HG03066 (cell line): ENCODE results near the gene SPACA1.
"Not testable (repeated sequence)": the region's sequence is repeated elsewhere in the genome, so short reads cannot be mapped to it uniquely, and the experiment has no call there.

ENCODE experiments used
- ATAC-seq: cut with Tn5 transposase; IDR thresholded peaks from one replicate; pipeline ENCODE4 v1.9.1; 2021; ENCODE audit warnings: low read depth; ENCODE audit not compliant: unreplicated experiment

SPACA1 gene

GRCh38 chr6:88047510-88048150 is at the start of gene SPACA1:
SPACA1 (plus strand) TSS chr6:88047841; CDS start chr6:88047906, 65 bp downstream.
- ATAC-seq = no peak

GRCh38 chr6:88000713-88001112 is 46.9 kb upstream of the SPACA1 start:
- no peak for ATAC-seq

DNA sequence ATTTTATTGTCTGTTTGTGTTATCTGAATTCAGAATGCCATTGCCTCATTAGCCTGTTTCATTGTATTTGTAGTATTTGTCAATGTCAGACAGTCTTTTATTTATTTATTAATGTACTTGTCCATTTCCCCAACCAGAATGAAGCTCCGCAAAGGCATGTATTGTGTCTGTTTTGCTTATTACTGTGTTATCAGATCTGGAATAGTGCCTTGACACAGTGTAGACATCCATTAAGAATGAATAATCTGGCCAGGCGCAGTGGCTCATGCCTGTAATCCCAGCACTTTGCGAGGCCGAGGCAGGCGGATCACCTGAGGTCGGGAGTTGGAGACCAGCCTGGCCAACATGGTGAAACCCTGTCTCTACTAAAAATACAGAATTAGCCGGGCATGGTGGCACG is 46.4 kb upstream of the SPACA1 start:
- ATAC-seq = not testable (repeated sequence)

DNA sequence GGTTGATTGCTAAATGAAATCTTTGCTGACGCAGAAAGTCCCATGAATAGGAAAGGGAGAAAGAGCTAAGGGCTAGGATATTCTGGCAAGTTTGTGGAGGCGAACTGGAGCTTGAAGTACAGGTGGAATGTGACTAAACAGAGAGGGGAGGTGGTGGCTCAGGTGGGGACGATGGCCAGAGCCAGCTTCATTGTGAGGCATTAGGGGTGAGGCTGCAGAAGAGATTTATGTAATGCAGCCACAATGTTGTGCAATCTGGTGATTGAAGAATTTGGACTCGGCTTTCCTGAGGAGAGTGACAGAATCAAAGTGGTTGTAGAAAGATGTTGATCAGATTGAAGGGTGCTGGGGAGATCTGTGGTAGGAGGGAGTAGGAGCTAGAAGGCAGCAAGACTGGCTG is 42.9 kb upstream of the SPACA1 start:
- no peak for ATAC-seq

- no peak for ATAC-seq
Measured at GRCh38 chr6:88006557-88006956, 41.1 kb upstream of the SPACA1 start.

DNA sequence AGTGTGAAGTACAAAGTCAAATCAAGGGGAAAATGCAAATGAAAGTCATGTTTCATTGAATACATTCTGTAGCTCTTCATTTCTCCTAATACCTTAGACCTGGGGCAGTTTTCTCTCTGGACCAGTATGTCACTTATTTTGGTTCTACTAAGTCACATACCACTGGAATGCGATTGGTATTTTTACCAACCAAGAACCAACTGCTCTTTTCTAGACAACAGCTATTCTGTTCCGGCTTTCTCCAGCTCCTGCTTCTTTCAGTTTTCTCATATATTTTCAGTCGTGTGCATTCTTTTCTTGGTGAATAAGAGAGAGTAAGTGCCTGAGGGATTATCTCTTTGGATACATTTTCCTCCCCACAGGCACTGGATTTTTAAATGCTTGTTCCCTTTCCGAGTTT is 39.2 kb upstream of the SPACA1 start:
- ATAC-seq = no peak

DNA sequence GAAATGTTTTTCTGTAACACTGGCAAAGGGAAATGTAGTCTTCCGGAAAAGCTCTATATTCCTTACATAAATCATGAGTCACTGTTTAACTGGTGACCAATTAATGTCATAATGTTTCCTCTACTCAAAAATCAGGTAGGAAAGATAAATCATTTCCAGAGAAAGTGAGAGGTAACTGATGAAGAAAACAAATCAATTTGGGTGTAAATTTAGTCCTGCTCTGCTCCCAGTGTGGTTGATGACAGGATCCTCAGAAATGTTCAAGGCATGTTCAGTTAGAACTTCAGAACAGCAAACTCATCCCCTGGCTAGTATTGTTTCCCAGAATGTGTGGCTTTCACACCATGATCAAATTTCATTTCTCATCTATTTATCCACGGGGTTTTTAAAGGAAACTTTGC is 38.8 kb upstream of the SPACA1 start:
- ATAC-seq = no peak

DNA sequence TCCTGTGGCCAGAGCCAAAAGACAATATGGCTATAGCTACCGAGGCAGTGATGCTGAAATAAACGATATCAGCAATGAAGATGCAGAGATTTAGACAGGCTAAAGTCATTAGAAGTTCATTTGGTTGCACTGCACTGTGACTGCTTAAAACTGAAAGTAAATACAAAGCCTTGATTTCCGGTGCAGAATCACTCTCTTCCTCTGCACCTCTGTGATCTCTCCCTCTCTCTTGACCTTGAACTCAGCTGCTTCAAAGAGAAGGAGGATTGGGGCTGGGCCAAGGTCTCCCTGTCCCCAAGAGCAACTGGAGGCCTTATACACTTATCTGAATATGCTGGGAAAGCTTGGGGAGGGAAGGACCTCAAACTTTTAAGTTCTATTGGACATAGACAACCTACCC is 34.6 kb upstream of the SPACA1 start:
- ATAC-seq = no peak

- ATAC-seq = no peak
Measured at GRCh38 chr6:88013554-88013953, 34.1 kb upstream of the SPACA1 start.

GRCh38 chr6:88020439-88020838 is 27.2 kb upstream of the SPACA1 start:
- ATAC-seq = no peak

DNA sequence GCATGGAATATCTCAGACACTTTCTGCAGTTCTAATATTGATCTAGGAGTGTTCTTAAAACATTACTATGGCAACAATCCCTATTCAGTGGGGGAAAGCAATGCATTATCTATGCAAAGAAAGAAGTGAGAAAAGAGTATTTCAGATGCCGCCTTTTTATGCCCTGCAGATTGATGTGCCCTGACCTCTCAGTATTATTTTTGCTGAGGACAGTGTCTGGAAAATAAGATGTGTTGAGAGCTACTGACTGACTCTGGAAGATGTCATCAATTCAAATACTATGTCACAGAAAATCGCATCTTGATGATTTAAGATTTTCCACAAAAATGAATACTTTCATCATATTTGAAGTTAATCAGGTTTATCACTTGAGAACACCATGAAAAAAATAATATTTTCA is 22.9 kb upstream of the SPACA1 start:
- ATAC-seq = no peak

- no peak for ATAC-seq
Measured at GRCh38 chr6:88031550-88031949, 16.1 kb upstream of the SPACA1 start.

DNA sequence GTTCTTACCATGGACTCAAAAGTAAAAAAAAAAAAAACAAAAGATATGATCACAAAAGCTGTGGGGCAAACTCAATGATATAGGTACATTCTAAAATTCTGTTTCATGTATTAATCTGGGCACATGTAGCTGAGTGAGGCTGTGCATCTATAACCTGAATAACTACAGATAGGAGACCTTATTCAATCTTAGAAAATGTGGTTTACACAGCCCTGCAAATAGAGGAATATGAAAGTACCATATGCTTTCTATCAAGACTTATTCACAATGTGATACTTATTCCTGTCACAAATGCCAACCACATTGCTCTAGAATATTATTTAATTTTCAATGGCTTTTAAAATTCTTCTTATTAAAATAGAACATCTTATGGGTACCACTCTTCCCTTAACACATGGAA is 3.1 kb upstream of the SPACA1 start:
- no peak for ATAC-seq

DNA sequence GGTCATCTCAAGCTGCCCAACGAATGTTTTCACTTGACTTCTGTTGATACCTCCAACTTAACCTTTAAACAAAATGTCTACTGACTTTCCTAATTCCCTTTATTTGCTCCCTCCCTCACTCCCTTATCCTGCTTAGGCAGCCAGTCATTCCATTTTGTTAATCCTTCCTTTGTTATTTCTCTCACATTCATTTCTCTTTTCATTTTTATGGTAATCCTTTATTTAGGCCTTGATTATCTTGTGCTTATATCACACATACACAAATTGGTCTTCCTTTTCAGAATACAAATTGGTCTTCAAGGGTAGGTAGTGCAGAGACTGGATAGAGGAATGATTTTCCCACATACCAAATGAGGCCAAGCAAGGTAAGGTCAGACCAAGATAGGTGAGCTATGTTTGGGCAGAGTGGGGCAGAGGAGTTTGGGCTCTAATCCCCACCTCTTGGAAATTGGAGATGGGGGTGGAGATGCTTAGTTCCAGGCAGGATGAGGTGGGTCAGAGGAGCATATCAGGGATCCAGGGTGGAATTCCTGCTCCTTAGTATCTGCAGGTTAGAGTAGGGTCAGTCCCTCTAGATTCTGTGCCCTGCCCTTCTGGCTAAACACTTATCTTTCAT is 2.0 kb upstream of the SPACA1 start:
- ATAC-seq = no peak

GRCh38 chr6:88048578-88048977 is 937 bp downstream of the SPACA1 start:
- no peak for ATAC-seq

GRCh38 chr6:88050140-88050818 is 2.6 kb downstream of the SPACA1 start:
- no peak for ATAC-seq

DNA sequence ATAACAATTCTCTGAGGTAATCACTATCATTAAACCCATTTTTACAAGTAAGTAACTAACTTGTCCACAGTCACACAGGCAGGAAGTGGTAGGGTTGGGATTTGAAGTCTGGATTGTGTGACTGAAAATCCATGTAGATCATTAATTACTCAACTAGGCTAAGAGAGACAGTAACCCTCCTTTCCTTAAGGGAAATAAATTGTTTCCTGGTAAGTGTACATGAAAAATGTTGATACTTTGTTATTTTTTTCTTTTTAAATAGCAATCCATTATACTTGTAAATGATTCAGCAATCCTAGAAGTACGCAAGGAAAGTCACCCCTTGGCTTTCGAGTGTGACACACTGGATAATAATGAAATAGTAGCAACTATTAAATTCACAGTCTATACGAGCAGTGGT is 11.6 kb downstream of the SPACA1 start:
- ATAC-seq = no peak

DNA sequence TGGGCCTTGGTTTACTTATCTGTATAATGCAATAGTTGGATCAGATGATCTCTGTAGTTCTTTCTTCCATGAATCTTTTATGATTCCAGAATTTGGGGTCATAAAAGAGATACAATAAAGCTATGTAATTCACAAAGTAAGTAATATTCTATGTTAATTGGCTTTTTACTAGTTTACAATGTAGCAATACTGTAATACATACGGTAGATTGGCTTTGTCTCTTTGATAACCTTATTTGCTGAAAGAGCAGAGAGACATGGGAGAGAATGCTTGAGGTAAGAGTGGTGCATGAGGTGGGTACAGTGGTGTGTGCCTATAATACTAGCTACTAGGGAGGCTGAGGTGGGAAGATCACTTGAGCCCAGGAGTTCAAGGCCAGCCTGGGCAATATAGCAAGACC is 14.7 kb downstream of the SPACA1 start:
- ATAC-seq = no peak

DNA sequence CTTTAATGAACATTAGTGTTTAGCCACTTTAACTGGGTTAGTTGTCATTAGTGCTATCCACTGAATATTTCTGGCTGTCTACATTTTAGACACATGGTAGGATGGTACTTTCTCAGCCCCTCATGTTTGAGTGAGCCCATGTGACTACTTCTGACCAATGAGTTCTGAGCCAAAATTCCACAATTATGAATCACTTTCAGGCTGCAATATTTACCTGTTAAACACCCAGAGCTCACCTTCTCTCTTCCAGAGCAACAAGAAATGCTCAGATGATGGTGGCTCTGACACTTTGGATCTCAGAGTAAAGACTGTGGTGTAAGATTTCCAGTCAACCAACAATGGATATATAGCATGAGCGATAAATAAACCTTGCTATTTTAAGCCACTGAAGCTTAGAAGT is 24.8 kb downstream of the SPACA1 start:
- ATAC-seq = no peak

DNA sequence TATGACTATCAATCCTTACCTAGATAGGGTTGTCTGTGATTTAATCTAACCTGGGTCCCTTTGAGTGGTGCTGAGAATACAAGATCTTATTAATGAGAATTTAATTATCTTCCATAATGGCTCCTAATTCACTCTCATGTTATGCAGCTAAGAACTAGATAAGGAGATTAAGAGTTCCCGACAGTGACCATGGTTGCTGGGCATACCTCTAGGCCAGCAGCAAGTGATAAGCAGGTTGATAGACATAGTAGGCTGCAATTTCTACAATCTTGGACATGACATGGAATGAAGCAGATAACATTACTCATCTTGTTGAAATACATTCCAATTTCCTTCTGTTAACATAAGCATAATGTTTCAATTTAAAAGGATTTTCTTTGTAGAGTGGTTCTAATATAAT is 27.1 kb downstream of the SPACA1 start:
- ATAC-seq = no peak

DNA sequence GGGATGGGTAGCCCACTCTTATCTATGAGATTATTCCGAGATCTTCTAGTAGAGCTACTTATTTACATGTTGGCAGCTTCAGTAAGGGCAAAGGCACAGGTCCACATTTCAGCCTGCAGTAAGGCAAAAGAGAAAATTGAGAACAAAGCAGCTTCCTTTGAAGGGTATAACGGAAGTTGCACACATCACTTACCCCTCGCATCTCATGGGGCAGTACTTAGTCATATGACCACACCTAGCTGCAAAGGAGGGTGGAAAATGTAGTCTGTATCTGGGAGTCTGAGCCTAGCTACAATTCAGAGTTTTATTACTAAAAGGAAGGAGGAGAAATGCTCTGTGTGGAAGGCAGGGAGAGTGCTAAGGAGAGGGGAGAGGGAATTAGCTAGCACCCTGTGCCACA is 29.7 kb downstream of the SPACA1 start:
- no peak for ATAC-seq

DNA sequence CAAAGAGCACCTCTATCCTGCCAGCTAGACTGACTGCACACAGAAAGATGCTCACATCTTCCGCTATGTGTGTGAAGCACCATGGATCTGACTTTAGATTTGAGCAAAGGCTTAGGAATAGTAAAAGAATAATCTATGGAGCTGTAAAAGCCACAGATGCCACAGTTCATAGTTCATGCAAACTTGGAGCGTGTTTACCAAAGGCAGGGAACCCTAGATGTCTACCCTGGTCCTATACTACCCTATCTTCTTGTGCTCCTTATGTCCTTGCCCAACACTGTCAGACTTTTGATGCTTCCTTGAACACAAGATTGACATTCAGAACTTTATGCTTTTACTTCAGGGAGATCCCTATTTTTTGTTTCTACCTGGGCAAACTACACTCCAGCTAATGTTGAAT is 39.2 kb downstream of the SPACA1 start:
- ATAC-seq = no peak
